Gastrocnemius medialis (tissue), 4 donors: ENCODE results near the gene PHF21B. TPM values are rescaled to one million over a fixed set of nuclear protein-coding genes. Genes with fewer than 3 reads are reported as not detected.

Experiments
- ATAC-seq, 2 donors: fragments of 150-250 bp; one replicate each; pipeline ENCODE4 v1.9.1; 2016
- DNase-seq, 2 donors: peaks; one replicate each; pipeline ENCODE4 v3.0.0-alpha.2; 2019
- H3K27ac ChIP-seq, 4 donors: fragments of 200-600 bp; sonication (generic); 1 replicate in 1 of 4; 2 replicates in 3 of 4; pipeline ENCODE4 v1.5.1; 2016 to 2018; ENCODE audit warnings: mild to moderate bottlenecking in 2 of 4, moderate library complexity in 1 of 4
- H3K27me3 ChIP-seq, 3 donors: fragments of 200-600 bp; sonication (generic) in 2 of 3; 1 replicate in 1 of 3; 2 replicates in 2 of 3; pipeline versions ENCODE4 v1.5.1 to v1.6.0; 2016 to 2019; ENCODE audit warnings: mild to moderate bottlenecking in 1 of 3, moderate library complexity in 1 of 3
- H3K36me3 ChIP-seq, 2 donors: fragments of 200-600 bp; sonication (generic) in 1 of 2; one replicate each; pipeline ENCODE4 v1.5.1; 2017 to 2018
- H3K4me1 ChIP-seq, 2 donors: fragments of 200-600 bp; sonication (generic) in 1 of 2; one replicate each; pipeline ENCODE4 v1.5.1; 2016 to 2017; ENCODE audit warnings: mild to moderate bottlenecking in 2 of 2
- H3K4me3 ChIP-seq, 4 donors: fragments of 200-600 bp; sonication (generic) in 3 of 4; 1 replicate in 1 of 4; 2 replicates in 3 of 4; pipeline ENCODE4 v1.5.1; 2016 to 2019; ENCODE audit warnings: mild to moderate bottlenecking in 2 of 4
- H3K9me3 ChIP-seq, 3 donors: fragments of 200-600 bp; sonication (generic) in 2 of 3; 1 replicate in 1 of 3; 2 replicates in 2 of 3; pipeline ENCODE4 v1.5.1; 2016 to 2019
- CTCF ChIP-seq, 5 experiments: fragments of 450-650 bp in 3 of 5; fragments of 200-600 bp in 2 of 5; sonication (generic) in 2 of 5; IDR thresholded peaks in 4 of 5; conservative IDR thresholded peaks in 1 of 5; 1 replicate in 4 of 5; 2 replicates in 1 of 5; pipeline ENCODE4 v1.5.1; 2016 to 2019; ENCODE audit warnings: antibody characterized with exemption in 5 of 5, mild to moderate bottlenecking in 3 of 5, moderate library complexity in 3 of 5
- POLR2A ChIP-seq, 2 donors: fragments of 450-650 bp; IDR thresholded peaks; one replicate each; pipeline ENCODE4 v1.6.1; 2017; ENCODE audit warnings: antibody characterized with exemption in 2 of 2, mild to moderate bottlenecking in 2 of 2, moderate library complexity in 2 of 2
- in situ Hi-C, 4 donors: fragments of 200-750 bp; cut with MboI; loops; one replicate each; pipeline versions ENCODE4 v1.15.0 to v1.8.0; 2017; ENCODE audit warnings: low sequenced_read_pairs in 4 of 4
- intact Hi-C: fragments of 100-400 bp; cut with DNase I; formaldehyde crosslinking; loops from one replicate; pipeline ENCODE4 v1.15.1; 2023; ENCODE audit warnings: low total_unique reads
- total RNA-seq, 4 donors: library from RNA; depleted of rRNA; stranded (reverse); fragments of >200 nt; gene quantifications; one replicate each; pipeline versions ENCODE4 v1.1.0 to v1.2.3, GENCODE V29; 2016

PHF21B gene
- total RNA-seq, 4 donors from 2014 or later: 0.07 TPM; not detected in 3

- intact Hi-C loops: no loop called here
- in situ Hi-C loops: no loop called here
- no peaks in the 10 kb centered on the region for H3K36me3 ChIP-seq
- H3K4me1 ChIP-seq: no peaks in the 10 kb centered on the region
- H3K27me3 ChIP-seq: peaks cover 5 to 15% (median 14%) of the 10 kb centered on the region in 3 donors
- no peak overlapping the region for H3K4me3 ChIP-seq
- no peak for TF ChIP-seq CTCF (IDR thresholded peaks at IDR 0.05 in 4 of 5, conservative IDR thresholded peaks at IDR 0.05 in 1 of 5)
- TF ChIP-seq POLR2A (IDR thresholded peaks at IDR 0.05): no peak
- DNase-seq: no peak
- ATAC-seq: no peak
- no peaks in the 10 kb centered on the region for H3K9me3 ChIP-seq
- no peak overlapping the region for H3K27ac ChIP-seq
Observed at GRCh38 chr22:45034821-45035220, 25.0 kb upstream of the PHF21B start.

GRCh38 chr22:45034156-45034555, 24.4 kb upstream of the PHF21B start:
- H3K4me1 ChIP-seq: no peaks in the 10 kb centered on the region
- H3K9me3 ChIP-seq: no peaks in the 10 kb centered on the region
- intact Hi-C loops: no loop called here
- H3K36me3 ChIP-seq: no peaks in the 10 kb centered on the region
- H3K27ac ChIP-seq: no peak overlapping the region
- H3K4me3 ChIP-seq: no peak overlapping the region
- in situ Hi-C loops: no loop called here
- TF ChIP-seq POLR2A (IDR thresholded peaks at IDR 0.05) (no peak), CTCF (IDR thresholded peaks at IDR 0.05 in 4 of 5, conservative IDR thresholded peaks at IDR 0.05 in 1 of 5) (no peak)
- no peak for ATAC-seq
- peaks cover 5 to 15% (median 14%) of the 10 kb centered on the region in 3 donors for H3K27me3 ChIP-seq
- no peak for DNase-seq

- TF ChIP-seq CTCF (IDR thresholded peaks at IDR 0.05 in 4 of 5, conservative IDR thresholded peaks at IDR 0.05 in 1 of 5) (no peak), POLR2A (IDR thresholded peaks at IDR 0.05) (no peak)
- ATAC-seq (no peak), DNase-seq (no peak)
- in situ Hi-C loops (no loop called here), intact Hi-C loops (no loop called here)
- no peaks in the 10 kb centered on the region for H3K36me3 ChIP-seq
- no peaks in the 10 kb centered on the region for H3K9me3 ChIP-seq
- no peaks in the 10 kb centered on the region for H3K4me1 ChIP-seq
- peaks cover 5 to 15% (median 14%) of the 10 kb centered on the region in 3 donors for H3K27me3 ChIP-seq
- no peak overlapping the region for H3K4me3 ChIP-seq
- H3K27ac ChIP-seq: no peak overlapping the region
Observed at GRCh38 chr22:45033136-45033535, 23.3 kb upstream of the PHF21B start.

GRCh38 chr22:45031629-45032403, 22.0 kb upstream of the PHF21B start:
- Histone ChIP-seq H3K4me1 (no peaks in the 10 kb centered on the region), H3K27me3 (peaks cover 5 to 15% (median 14%) of the 10 kb centered on the region in 3 donors), H3K9me3 (no peaks in the 10 kb centered on the region), H3K36me3 (no peaks in the 10 kb centered on the region), H3K27ac (no peak overlapping the region), H3K4me3 (no peak overlapping the region)
- ATAC-seq (no peak), DNase-seq (no peak)
- in situ Hi-C loops (no loop called here), intact Hi-C loops (no loop called here)
- TF ChIP-seq POLR2A (IDR thresholded peaks at IDR 0.05) (no peak), CTCF (IDR thresholded peaks at IDR 0.05 in 4 of 5, conservative IDR thresholded peaks at IDR 0.05 in 1 of 5) (no peak)
